Measurements from ENCODE around the gene GPR161. TPM values are rescaled to one million over a fixed set of nuclear protein-coding genes. Genes with fewer than 3 reads are reported as not detected.
A peak's percentile ranks its signal among the peaks of the same experiment; 100 is the strongest.

Gene GPR161
- total and polyA plus RNA-seq, 2 experiments from 2014 or later, result 11.8 to 14.2 TPM

DNA sequence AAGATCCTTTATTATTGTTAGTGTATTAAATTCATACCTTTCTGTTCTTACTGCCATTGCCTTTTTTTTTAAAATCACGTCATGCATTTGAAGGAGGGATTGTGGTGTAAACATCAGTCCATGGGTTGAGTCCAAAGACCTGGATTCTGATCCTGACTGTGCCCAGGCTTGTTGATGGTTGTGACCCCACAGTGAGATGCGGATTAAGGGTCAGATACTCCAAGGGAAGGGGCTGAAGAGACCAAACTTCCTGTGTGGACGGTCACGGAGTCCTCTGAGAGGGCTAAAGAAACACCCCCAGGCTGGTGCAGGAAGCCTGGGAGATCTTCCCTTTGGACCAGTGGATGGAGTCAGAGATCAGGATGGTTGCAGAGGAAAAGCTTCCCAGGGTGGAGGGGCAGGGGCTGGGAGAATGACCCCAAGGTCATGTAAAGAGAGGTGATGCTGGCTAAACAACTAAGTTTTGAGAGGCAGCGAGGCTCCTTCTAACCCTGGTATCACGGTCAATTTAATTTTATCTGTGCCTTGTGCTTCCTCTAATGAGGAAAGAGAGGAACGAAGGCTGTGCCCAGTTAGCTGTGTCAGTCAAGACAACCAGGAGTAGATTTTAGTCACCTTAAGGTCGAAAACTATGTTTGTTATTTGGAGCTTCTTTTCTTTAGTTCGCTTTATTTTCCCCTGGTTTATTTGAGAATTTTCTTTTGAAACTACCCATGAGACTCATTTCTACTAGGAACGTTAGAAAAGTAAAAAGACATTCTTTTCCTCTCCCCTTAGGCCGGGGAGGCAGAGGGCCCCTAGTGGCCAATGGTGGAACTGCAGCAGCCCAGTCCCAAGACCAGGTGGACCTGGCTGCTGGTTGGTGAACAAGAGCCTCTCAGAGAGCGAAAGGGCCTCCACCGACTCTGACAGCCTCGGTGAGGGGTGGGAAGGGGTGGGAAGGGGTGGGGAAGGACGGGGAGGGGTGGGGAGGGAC lies 8.7 kb upstream of the GPR161 start:
- WGBS, 2 experiments (ENCODE audit: low coverage in 1 of 2, low lambda C conversion rate in 2 of 2, missing lambda C conversion rate in 2 of 2), result 28 to 30% methylated on average over 12 to 15 of the region's 15 CpGs
- in situ Hi-C loops (cut with MboI), result no loop called here
- DNase-seq, result peak; percentile 75
- Histone ChIP-seq H3K4me3 (no peak overlapping the region), H3K4me1 (ENCODE audit: insufficient read depth) (no peaks in the 10 kb centered on the region), H2AFZ (peak overlapping the region; percentile 51; the same call in 1 of the 2 replicates), H3K9ac (no peak overlapping the region), H3K4me2 (ENCODE audit: unreplicated experiment) (no peak overlapping the region), H3F3A (ENCODE audit: insufficient read depth) (no peaks in the 10 kb centered on the region), H3K27me3 (replicated peaks; ENCODE audit: insufficient read depth) (no peaks in the 10 kb centered on the region), H3K79me2 (ENCODE audit: insufficient read depth) (no peaks in the 10 kb centered on the region), H4K20me1 (ENCODE audit: insufficient read depth) (no peaks in the 10 kb centered on the region), H3K9me2 (ENCODE audit: insufficient read depth) (no peaks in the 10 kb centered on the region), H3K9me3 (ENCODE audit: low read depth) (no peaks in the 10 kb centered on the region), H3K36me3 (ENCODE audit: low read depth) (no peaks in the 10 kb centered on the region), H3K27ac (no peak overlapping the region)
- TF ChIP-seq EZH2 (IDR thresholded peaks at IDR 0.05; ENCODE audit: insufficient read depth, poor library complexity, severe bottlenecking), result no peak
- no peak for TF ChIP-seq EZH2phosphoT487 (IDR thresholded peaks at IDR 0.05; ENCODE audit: insufficient read depth, low read depth)

DNA sequence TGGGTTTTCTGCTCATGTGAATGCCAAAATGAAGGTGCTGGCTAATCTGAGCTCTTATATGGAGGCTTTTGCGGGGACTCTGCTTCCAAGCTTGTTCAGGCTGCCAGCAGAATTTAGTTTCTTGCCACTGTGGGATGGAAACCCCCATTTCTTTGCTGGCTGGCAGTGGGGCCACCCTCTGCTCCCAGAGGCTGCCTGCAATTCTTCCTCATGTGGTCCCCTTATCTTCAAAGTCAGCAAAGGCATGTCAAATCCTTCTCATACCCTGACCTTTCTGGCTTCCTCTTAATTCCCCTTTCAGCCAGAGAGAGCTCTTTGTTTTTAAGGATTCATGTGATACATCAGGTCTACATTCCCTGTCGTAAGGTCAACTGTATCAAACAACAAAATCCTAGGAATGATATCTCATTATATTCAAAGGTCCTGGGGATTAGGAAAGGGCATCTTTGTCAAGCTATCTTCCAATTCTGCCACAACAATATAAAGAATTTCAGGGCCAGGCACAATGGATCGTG lies 5.2 kb upstream of the GPR161 start:
- no peaks in the 10 kb centered on the region for H3K9me3 ChIP-seq (ENCODE audit: low read depth)
- peaks cover 10% of the 10 kb centered on the region; the same call in 1 of the 2 replicates for H3K4me1 ChIP-seq (ENCODE audit: insufficient read depth)
- H3K9me2 ChIP-seq (ENCODE audit: insufficient read depth), result no peaks in the 10 kb centered on the region
- H3K4me3 ChIP-seq, result no peak overlapping the region
- no peak for TF ChIP-seq EZH2phosphoT487 (IDR thresholded peaks at IDR 0.05; ENCODE audit: insufficient read depth, low read depth)
- TF ChIP-seq EZH2 (IDR thresholded peaks at IDR 0.05; ENCODE audit: insufficient read depth, poor library complexity, severe bottlenecking), result no peak
- 77 to 89% methylated on average over 3 of the region's 3 CpGs for WGBS, 2 experiments (ENCODE audit: low coverage in 1 of 2, low lambda C conversion rate in 2 of 2, missing lambda C conversion rate in 2 of 2)
- no peak overlapping the region for H2AFZ ChIP-seq
- in situ Hi-C loops (cut with MboI), result no loop called here
- H3K27ac ChIP-seq, result no peak overlapping the region
- peaks cover 16% of the 10 kb centered on the region for H3F3A ChIP-seq (ENCODE audit: insufficient read depth)
- H3K27me3 ChIP-seq (replicated peaks; ENCODE audit: insufficient read depth), result no peaks in the 10 kb centered on the region
- H3K79me2 ChIP-seq (ENCODE audit: insufficient read depth), result no peaks in the 10 kb centered on the region
- no peaks in the 10 kb centered on the region for H4K20me1 ChIP-seq (ENCODE audit: insufficient read depth)
- H3K9ac ChIP-seq, result no peak overlapping the region
- H3K36me3 ChIP-seq (ENCODE audit: low read depth), result no peaks in the 10 kb centered on the region
- DNase-seq, result no peak
- H3K4me2 ChIP-seq (ENCODE audit: unreplicated experiment), result no peak overlapping the region

DNA sequence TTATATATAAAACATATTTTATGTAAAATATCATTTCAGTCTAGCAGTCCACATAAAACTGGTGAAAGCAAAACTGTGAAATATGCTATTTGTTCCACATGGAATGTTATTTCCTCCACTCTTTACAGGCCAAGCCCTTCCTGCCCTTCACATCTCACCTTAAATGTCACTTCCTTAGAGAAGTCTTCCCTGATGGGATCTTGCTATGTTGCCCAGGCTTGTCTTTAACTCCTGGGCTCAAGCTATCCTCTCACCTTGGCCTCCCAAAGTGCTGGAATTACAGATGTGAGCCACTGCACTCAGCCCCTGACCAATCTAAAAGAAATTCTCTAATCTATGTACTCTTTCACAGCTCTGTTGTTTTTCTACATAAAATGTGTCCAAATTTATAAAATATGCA lies 2.3 kb upstream of the GPR161 start:
- Histone ChIP-seq H4K20me1 (ENCODE audit: insufficient read depth) (no peaks in the 10 kb centered on the region), H3K4me3 (no peak overlapping the region), H2AFZ (no peak overlapping the region), H3K9me3 (ENCODE audit: low read depth) (no peaks in the 10 kb centered on the region), H3K9ac (no peak overlapping the region), H3K9me2 (ENCODE audit: insufficient read depth) (no peaks in the 10 kb centered on the region), H3K27me3 (replicated peaks; ENCODE audit: insufficient read depth) (no peaks in the 10 kb centered on the region), H3K36me3 (ENCODE audit: low read depth) (no peaks in the 10 kb centered on the region), H3K4me1 (ENCODE audit: insufficient read depth) (peaks cover 10% of the 10 kb centered on the region; the same call in 1 of the 2 replicates), H3K27ac (no peak overlapping the region), H3K79me2 (ENCODE audit: insufficient read depth) (peaks cover 11% of the 10 kb centered on the region), H3F3A (ENCODE audit: insufficient read depth) (peaks cover 16% of the 10 kb centered on the region), H3K4me2 (ENCODE audit: unreplicated experiment) (no peak overlapping the region)
- TF ChIP-seq EZH2 (IDR thresholded peaks at IDR 0.05; ENCODE audit: insufficient read depth, poor library complexity, severe bottlenecking), result no peak
- no peak for TF ChIP-seq EZH2phosphoT487 (IDR thresholded peaks at IDR 0.05; ENCODE audit: insufficient read depth, low read depth)
- in situ Hi-C loops (cut with MboI), result no loop called here
- no peak for DNase-seq

DNA sequence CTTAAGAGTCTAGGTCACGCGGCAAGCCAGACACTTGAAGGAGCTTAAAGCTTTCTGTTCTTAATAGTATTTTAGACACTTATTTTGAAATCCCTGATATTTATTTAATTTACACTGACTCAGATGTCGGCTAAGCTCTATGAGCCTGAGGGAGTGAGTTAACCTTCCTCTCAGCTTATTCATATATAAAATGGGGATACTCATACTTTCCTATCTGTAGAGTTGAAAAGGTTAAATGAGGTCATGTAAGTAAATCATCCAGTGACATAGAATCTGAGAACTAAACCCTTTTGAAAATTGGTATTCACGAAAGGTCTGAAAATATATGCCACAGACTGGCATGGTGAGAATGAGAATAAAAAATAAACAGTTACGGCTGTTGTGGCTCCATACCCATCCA lies 1.4 kb upstream of the GPR161 start:
- peaks cover 16% of the 10 kb centered on the region for H3F3A ChIP-seq (ENCODE audit: insufficient read depth)
- peak overlapping the region; percentile 82; the same call in 1 of the 2 replicates for H3K9ac ChIP-seq
- in situ Hi-C loops (cut with MboI), result no loop called here
- peaks cover 11% of the 10 kb centered on the region for H3K79me2 ChIP-seq (ENCODE audit: insufficient read depth)
- no peaks in the 10 kb centered on the region for H3K36me3 ChIP-seq (ENCODE audit: low read depth)
- H3K4me1 ChIP-seq (ENCODE audit: insufficient read depth), result peaks cover 10% of the 10 kb centered on the region; the same call in 1 of the 2 replicates
- no peaks in the 10 kb centered on the region for H3K9me2 ChIP-seq (ENCODE audit: insufficient read depth)
- H3K4me3 ChIP-seq, result peak overlapping the region; percentile 95; the same call in 1 of the 2 replicates
- no peaks in the 10 kb centered on the region for H3K9me3 ChIP-seq (ENCODE audit: low read depth)
- peak overlapping the region; percentile 60; the same call in 1 of the 2 replicates for H3K27ac ChIP-seq
- 77 to 78% methylated on average over 5 of the region's 5 CpGs for WGBS, 2 experiments (ENCODE audit: low coverage in 1 of 2, low lambda C conversion rate in 2 of 2, missing lambda C conversion rate in 2 of 2)
- peak; percentile 74 for DNase-seq
- H2AFZ ChIP-seq, result peak overlapping the region; percentile 99
- no peaks in the 10 kb centered on the region for H3K27me3 ChIP-seq (replicated peaks; ENCODE audit: insufficient read depth)
- no peaks in the 10 kb centered on the region for H4K20me1 ChIP-seq (ENCODE audit: insufficient read depth)
- H3K4me2 ChIP-seq (ENCODE audit: unreplicated experiment), result peak overlapping the region; percentile 89
- TF ChIP-seq EZH2 (IDR thresholded peaks at IDR 0.05; ENCODE audit: insufficient read depth, poor library complexity, severe bottlenecking) (no peak), EZH2phosphoT487 (IDR thresholded peaks at IDR 0.05; ENCODE audit: insufficient read depth, low read depth) (no peak)
